HepG2 (cell line): Measurements from ENCODE around the gene YIF1A. TPM values are rescaled to one million over a fixed set of nuclear protein-coding genes. Genes with fewer than 3 reads are reported as not detected.

Source experiments
- DDIT3 ChIP-seq: sonication (generic); formaldehyde crosslinking; IDR thresholded peaks from 2 replicates; pipeline ENCODE4 v1.4.0; 2020; ENCODE audit warnings: mild to moderate bottlenecking, missing genetic modification reagents
- FLYWCH1 ChIP-seq: sonication (generic); formaldehyde crosslinking; IDR thresholded peaks from 2 replicates; pipeline ENCODE4 v1.8.1; 2023; ENCODE audit warnings: mild to moderate bottlenecking, missing genetic modification reagents
- GABPA ChIP-seq, 2 experiments: IDR thresholded peaks; 2 replicates each; pipeline ENCODE4 v1.6.1; 2011 to 2016; ENCODE audit warnings: low read depth in 2 of 2, low read length in 1 of 2, missing biosample characterization in 1 of 2, missing genetic modification characterization in 1 of 2
- GABPB1 ChIP-seq: IDR thresholded peaks from 2 replicates; pipeline ENCODE4 v1.6.1; 2016; ENCODE audit warnings: mild to moderate bottlenecking, missing genetic modification reagents, moderate library complexity, missing compliant biosample characterization
- PBX3 ChIP-seq: sonication (generic); formaldehyde crosslinking; IDR thresholded peaks from 2 replicates; pipeline ENCODE4 v1.8.1; 2023; ENCODE audit warnings: missing genetic modification reagents, inconsistent platforms, borderline replicate concordance
- RARA ChIP-seq: IDR thresholded peaks from 2 replicates; pipeline ENCODE4 v1.6.1; 2016; ENCODE audit warnings: missing genetic modification reagents, missing compliant biosample characterization
- RFXANK ChIP-seq: IDR thresholded peaks from 2 replicates; pipeline ENCODE4 v1.6.1; 2016
- ZFP36L2 ChIP-seq: sonication (generic); formaldehyde crosslinking; IDR thresholded peaks from 2 replicates; pipeline ENCODE4 v1.4.0; 2020; ENCODE audit warnings: missing genetic modification reagents
- ZNF20 ChIP-seq: sonication (generic); formaldehyde crosslinking; IDR thresholded peaks from 2 replicates; pipeline ENCODE4 v1.4.0; 2020; ENCODE audit warnings: mild to moderate bottlenecking, moderate library complexity, missing genetic modification reagents
- ZNF350 ChIP-seq: sonication (generic); formaldehyde crosslinking; IDR thresholded peaks from 2 replicates; pipeline ENCODE4 v1.4.0; 2020; ENCODE audit warnings: mild to moderate bottlenecking, low read depth, missing genetic modification reagents, borderline replicate concordance
- ZNF550 ChIP-seq: sonication (generic); formaldehyde crosslinking; IDR thresholded peaks from 2 replicates; pipeline ENCODE4 v1.4.0; 2020; ENCODE audit warnings: mild to moderate bottlenecking, missing genetic modification reagents, borderline replicate concordance
- ZNF556 ChIP-seq: sonication (generic); formaldehyde crosslinking; IDR thresholded peaks from 2 replicates; pipeline ENCODE4 v1.4.0; 2020; ENCODE audit warnings: mild to moderate bottlenecking, missing genetic modification reagents, borderline replicate concordance
- ZNF614 ChIP-seq: IDR thresholded peaks from 2 replicates; pipeline ENCODE4 v1.6.1; 2018; ENCODE audit warnings: missing biosample characterization, missing genetic modification reagents, inconsistent platforms, borderline replicate concordance
- polyA plus RNA-seq, 8 experiments: library from polyadenylated mRNA; depleted of rRNA in 3 of 8; stranded (reverse) in 7 of 8; unstranded in 1 of 8; fragments of >200 nt; fragmentation: Illumina TruSeq in 4 of 8; extraction: Trizol in 4 of 8; gene quantifications; 2 replicates each; pipeline versions ENCODE4 v1.2.1 to v1.2.3, GENCODE V29; 2011 to 2016; ENCODE audit warnings: low read depth in 4 of 8, missing spikeins in 1 of 8, mixed read lengths in 1 of 8; ENCODE audit not compliant: insufficient read depth in 1 of 8
- total RNA-seq, 5 experiments: library from RNA; depleted of rRNA; stranded (reverse); fragments of >200 nt; fragmentation: Illumina TruSeq; extraction: Trizol; gene quantifications; 2 replicates each; pipeline ENCODE4 v1.2.3, GENCODE V29; 2016; ENCODE audit warnings: low read depth in 1 of 5
- TF ChIP-seq, protein P1 (sequence below), 2 experiments: sonication (generic) in 1 of 2; formaldehyde crosslinking in 1 of 2; IDR thresholded peaks; 2 replicates each; pipeline versions ENCODE4 v1.6.1 to v1.9.0; 2014 to 2022; ENCODE audit warnings: antibody characterized with exemption in 1 of 2, borderline replicate concordance in 1 of 2, inconsistent platforms in 1 of 2, low read depth in 1 of 2, missing genetic modification reagents in 1 of 2
- TF ChIP-seq, protein P2 (sequence below): sonication (generic); formaldehyde crosslinking; IDR thresholded peaks from 2 replicates; pipeline ENCODE4 v1.4.0; 2020; ENCODE audit warnings: missing genetic modification reagents
- TF ChIP-seq, protein P3 (sequence below): sonication (generic); formaldehyde crosslinking; IDR thresholded peaks from 2 replicates; pipeline ENCODE4 v1.5.0; 2020; ENCODE audit warnings: mild to moderate bottlenecking, missing genetic modification reagents, moderate library complexity

The YIF1A gene
- total and polyA plus RNA-seq, 2 of the 13 experiments (the other 11 are each of a cell fraction or from before 2014, with no cell fraction given): 133 to 145 TPM

GRCh38 chr11:66328302-66329144, 39.6 kb upstream of the YIF1A start (continued):
- no peak for TF ChIP-seq DDIT3 (CRISPR knock-in tag)
- no peak for TF ChIP-seq RFXANK
- TF ChIP-seq PBX3 (CRISPR knock-in tag): no peak
- peak; percentile 81 for TF ChIP-seq ZNF350 (CRISPR knock-in tag)
- 0 out of 2 replicates have a peak, but pooled peaks have one; percentile 65 for TF ChIP-seq ZFP36L2 (CRISPR knock-in tag)
- TF ChIP-seq RARA (CRISPR knock-in tag): peak; percentile 12; the same call in 1 of the 2 replicates
- TF ChIP-seq GABPB1 (CRISPR knock-in tag): peak; percentile 56
- TF ChIP-seq, protein P1, sequence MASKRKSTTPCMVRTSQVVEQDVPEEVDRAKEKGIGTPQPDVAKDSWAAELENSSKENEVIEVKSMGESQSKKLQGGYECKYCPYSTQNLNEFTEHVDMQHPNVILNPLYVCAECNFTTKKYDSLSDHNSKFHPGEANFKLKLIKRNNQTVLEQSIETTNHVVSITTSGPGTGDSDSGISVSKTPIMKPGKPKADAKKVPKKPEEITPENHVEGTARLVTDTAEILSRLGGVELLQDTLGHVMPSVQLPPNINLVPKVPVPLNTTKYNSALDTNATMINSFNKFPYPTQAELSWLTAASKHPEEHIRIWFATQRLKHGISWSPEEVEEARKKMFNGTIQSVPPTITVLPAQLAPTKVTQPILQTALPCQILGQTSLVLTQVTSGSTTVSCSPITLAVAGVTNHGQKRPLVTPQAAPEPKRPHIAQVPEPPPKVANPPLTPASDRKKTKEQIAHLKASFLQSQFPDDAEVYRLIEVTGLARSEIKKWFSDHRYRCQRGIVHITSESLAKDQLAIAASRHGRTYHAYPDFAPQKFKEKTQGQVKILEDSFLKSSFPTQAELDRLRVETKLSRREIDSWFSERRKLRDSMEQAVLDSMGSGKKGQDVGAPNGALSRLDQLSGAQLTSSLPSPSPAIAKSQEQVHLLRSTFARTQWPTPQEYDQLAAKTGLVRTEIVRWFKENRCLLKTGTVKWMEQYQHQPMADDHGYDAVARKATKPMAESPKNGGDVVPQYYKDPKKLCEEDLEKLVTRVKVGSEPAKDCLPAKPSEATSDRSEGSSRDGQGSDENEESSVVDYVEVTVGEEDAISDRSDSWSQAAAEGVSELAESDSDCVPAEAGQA (IDR thresholded peaks at IDR 0.05; ENCODE audit: low read depth): 0 out of 2 replicates have a peak, but pooled peaks have one; percentile 40
- TF ChIP-seq, protein P1 (CRISPR knock-in tag; IDR thresholded peaks at IDR 0.05; ENCODE audit: borderline replicate concordance): no peak
- TF ChIP-seq, protein P2, sequence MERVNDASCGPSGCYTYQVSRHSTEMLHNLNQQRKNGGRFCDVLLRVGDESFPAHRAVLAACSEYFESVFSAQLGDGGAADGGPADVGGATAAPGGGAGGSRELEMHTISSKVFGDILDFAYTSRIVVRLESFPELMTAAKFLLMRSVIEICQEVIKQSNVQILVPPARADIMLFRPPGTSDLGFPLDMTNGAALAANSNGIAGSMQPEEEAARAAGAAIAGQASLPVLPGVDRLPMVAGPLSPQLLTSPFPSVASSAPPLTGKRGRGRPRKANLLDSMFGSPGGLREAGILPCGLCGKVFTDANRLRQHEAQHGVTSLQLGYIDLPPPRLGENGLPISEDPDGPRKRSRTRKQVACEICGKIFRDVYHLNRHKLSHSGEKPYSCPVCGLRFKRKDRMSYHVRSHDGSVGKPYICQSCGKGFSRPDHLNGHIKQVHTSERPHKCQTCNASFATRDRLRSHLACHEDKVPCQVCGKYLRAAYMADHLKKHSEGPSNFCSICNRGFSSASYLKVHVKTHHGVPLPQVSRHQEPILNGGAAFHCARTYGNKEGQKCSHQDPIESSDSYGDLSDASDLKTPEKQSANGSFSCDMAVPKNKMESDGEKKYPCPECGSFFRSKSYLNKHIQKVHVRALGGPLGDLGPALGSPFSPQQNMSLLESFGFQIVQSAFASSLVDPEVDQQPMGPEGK (CRISPR knock-in tag): peak; percentile 63
- TF ChIP-seq ZNF614 (CRISPR knock-in tag): peak; percentile 65; the same call in 1 of the 2 replicates
- no peak for TF ChIP-seq GABPA (IDR thresholded peaks at IDR 0.05; ENCODE audit: low read depth, low read length)
- peak; percentile 56 for TF ChIP-seq GABPA (CRISPR knock-in tag; IDR thresholded peaks at IDR 0.05; ENCODE audit: low read depth)
- TF ChIP-seq FLYWCH1: no peak
- TF ChIP-seq ZNF20: no peak
- TF ChIP-seq, protein P3, sequence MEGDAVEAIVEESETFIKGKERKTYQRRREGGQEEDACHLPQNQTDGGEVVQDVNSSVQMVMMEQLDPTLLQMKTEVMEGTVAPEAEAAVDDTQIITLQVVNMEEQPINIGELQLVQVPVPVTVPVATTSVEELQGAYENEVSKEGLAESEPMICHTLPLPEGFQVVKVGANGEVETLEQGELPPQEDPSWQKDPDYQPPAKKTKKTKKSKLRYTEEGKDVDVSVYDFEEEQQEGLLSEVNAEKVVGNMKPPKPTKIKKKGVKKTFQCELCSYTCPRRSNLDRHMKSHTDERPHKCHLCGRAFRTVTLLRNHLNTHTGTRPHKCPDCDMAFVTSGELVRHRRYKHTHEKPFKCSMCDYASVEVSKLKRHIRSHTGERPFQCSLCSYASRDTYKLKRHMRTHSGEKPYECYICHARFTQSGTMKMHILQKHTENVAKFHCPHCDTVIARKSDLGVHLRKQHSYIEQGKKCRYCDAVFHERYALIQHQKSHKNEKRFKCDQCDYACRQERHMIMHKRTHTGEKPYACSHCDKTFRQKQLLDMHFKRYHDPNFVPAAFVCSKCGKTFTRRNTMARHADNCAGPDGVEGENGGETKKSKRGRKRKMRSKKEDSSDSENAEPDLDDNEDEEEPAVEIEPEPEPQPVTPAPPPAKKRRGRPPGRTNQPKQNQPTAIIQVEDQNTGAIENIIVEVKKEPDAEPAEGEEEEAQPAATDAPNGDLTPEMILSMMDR: peak; percentile 97
- peak; percentile 61; the same call in 1 of the 2 replicates for TF ChIP-seq ZNF556 (CRISPR knock-in tag)
- TF ChIP-seq ZNF550: no peak
